Measurements from ENCODE around the gene CHTF18.

DNA sequence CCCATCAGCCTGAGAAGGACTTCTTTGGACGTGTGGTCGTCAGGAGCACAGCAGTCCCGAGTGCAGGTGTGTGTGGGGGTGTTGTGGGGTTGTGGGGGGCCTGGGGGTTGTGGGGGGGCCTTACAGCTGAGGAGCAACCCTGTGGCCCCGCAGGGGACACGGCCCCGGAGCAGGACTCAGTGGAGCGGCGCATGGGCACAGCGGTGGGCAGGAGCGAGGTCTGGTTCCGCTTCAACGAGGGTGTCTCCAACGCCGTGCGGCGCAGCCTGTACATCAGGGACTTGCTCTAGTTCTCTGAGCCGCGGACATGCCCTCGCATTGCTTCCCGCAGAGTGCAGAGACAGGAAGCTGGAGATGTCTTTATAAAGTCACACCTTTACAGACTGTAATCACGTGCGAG, 9.3 kb downstream of the CHTF18 start:
- TF ChIP-seq POLR2AphosphoS5 (IDR thresholded peaks at IDR 0.05; ENCODE audit: insufficient read depth in 1 of 2, low read depth in 1 of 2) (no peak), POLR2A (IDR thresholded peaks at IDR 0.05) (no peak)
- TF ChIP-seq, protein P1, sequence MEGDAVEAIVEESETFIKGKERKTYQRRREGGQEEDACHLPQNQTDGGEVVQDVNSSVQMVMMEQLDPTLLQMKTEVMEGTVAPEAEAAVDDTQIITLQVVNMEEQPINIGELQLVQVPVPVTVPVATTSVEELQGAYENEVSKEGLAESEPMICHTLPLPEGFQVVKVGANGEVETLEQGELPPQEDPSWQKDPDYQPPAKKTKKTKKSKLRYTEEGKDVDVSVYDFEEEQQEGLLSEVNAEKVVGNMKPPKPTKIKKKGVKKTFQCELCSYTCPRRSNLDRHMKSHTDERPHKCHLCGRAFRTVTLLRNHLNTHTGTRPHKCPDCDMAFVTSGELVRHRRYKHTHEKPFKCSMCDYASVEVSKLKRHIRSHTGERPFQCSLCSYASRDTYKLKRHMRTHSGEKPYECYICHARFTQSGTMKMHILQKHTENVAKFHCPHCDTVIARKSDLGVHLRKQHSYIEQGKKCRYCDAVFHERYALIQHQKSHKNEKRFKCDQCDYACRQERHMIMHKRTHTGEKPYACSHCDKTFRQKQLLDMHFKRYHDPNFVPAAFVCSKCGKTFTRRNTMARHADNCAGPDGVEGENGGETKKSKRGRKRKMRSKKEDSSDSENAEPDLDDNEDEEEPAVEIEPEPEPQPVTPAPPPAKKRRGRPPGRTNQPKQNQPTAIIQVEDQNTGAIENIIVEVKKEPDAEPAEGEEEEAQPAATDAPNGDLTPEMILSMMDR (IDR thresholded peaks at IDR 0.05): no peak

All from vagina (tissue), 2 donors.